BJ (cell line): Measurements from ENCODE around the gene IMPDH1. TPM values are rescaled to one million over a fixed set of nuclear protein-coding genes. Genes with fewer than 3 reads are reported as not detected.

Experiments
- CTCF ChIA-PET: fragments of 350-600 bp; formaldehyde crosslinking; extraction: SDS; loops from one replicate; lab custom pipeline; 2021; ENCODE audit warnings: antibody characterized with exemption, inconsistent platforms; lab: Yijun Ruan, JAX
- POLR2A ChIA-PET: fragments of 300-600 bp; sonication (Branson Sonifier 250); formaldehyde crosslinking; extraction: SDS; loops from one replicate; lab custom pipeline; 2021; ENCODE audit warnings: antibody characterized with exemption; lab: Charles Lee
- DNase-seq: peaks from one replicate; pipeline ENCODE4 v3.0.0-alpha.2; 2011; ENCODE audit warnings: low read depth
- H3K27me3 ChIP-seq: 2 replicates; pipeline ENCODE4 v1.6.0; 2011; ENCODE audit warnings: low read length; ENCODE audit not compliant: control insufficient read depth, insufficient read depth
- H3K36me3 ChIP-seq: 2 replicates; pipeline ENCODE4 v1.5.1; 2011; ENCODE audit warnings: low read length; ENCODE audit not compliant: control insufficient read depth, insufficient read depth
- H3K4me3 ChIP-seq: 2 replicates; pipeline ENCODE4 v1.5.1; 2011; ENCODE audit warnings: low read depth, mild to moderate bottlenecking, control low read depth, low read length
- polyA plus RNA-seq: library from polyadenylated mRNA; depleted of rRNA; stranded (reverse); fragments of >200 nt; gene quantifications from 2 replicates; pipeline ENCODE4 v1.2.3, GENCODE V29; 2011
- TF ChIP-seq, protein P1 (sequence below): IDR thresholded peaks from 2 replicates; pipeline ENCODE4 v1.5.1; 2011; ENCODE audit warnings: low read depth, mild to moderate bottlenecking, control low read depth, inconsistent platforms, low read length, moderate library complexity; ENCODE audit not compliant: insufficient read depth

Gene IMPDH1
- polyA plus RNA-seq, 1 experiment = 84.5 TPM

DNA sequence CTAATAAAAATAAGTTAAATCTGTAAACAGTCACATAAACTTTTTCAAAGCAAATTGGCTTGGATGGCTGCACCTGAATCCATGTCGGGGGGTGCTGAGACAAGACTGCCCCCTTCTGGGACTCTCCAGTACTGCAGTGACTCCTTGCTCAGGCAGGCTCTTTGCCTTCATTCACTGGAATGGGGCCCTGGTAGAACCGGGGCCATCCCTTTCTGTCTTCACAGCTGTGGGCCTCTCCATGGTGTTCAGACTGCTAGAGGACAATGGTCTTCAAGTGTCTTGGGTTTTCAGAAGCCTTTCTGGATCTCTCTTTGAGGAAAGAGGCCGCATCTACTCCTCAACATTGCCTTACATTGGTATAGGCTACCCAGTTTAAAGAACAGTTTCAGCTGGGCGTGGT is 16.1 kb upstream of the IMPDH1 start:
- POLR2A ChIA-PET = no interaction called here
- TF ChIP-seq, protein P1, sequence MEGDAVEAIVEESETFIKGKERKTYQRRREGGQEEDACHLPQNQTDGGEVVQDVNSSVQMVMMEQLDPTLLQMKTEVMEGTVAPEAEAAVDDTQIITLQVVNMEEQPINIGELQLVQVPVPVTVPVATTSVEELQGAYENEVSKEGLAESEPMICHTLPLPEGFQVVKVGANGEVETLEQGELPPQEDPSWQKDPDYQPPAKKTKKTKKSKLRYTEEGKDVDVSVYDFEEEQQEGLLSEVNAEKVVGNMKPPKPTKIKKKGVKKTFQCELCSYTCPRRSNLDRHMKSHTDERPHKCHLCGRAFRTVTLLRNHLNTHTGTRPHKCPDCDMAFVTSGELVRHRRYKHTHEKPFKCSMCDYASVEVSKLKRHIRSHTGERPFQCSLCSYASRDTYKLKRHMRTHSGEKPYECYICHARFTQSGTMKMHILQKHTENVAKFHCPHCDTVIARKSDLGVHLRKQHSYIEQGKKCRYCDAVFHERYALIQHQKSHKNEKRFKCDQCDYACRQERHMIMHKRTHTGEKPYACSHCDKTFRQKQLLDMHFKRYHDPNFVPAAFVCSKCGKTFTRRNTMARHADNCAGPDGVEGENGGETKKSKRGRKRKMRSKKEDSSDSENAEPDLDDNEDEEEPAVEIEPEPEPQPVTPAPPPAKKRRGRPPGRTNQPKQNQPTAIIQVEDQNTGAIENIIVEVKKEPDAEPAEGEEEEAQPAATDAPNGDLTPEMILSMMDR = peak; percentile 96
- Histone ChIP-seq H3K4me3 (no peak overlapping the region), H3K27me3 (no peaks in the 10 kb centered on the region), H3K36me3 (no peaks in the 10 kb centered on the region)
- CTCF ChIA-PET = interaction anchor here (0.7 to 9.2 kb wide), 22 partner anchors 8 to 457 kb away, joined by 3 to 227 read pairs (median 20); partner anchors contain the start of genes HILPDA, IMPDH1, METTL2B and RBM28
- no peak for DNase-seq

DNA sequence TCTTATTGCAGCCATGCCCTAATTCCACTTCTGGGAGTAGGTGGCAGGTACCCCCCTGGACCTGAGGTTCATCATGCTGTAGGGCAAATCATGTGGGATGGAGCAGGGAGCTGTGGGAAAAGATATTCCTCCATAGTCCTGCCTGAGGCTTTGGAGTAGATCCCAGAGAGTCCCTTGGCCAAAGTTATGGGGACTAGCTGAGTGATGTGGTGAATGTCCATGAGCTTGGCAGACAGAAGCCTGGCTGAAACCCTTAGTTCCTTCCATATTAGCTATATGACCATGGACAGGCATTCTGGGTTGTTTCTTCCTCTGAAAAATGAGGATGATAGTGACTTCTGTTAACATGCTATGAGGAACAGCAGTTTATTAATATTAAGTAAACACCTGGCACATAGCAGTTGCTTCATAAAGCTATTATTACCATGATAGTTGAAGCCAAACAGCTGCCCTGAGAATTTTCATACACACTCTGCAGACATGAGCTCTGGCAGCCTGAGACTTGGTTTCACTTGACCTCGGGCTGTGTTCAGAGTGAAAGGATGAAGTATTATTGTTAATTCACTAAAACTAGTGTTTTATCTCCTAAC is 15.0 kb upstream of the IMPDH1 start:
- POLR2A ChIA-PET = no interaction called here
- no peak for DNase-seq

DNA sequence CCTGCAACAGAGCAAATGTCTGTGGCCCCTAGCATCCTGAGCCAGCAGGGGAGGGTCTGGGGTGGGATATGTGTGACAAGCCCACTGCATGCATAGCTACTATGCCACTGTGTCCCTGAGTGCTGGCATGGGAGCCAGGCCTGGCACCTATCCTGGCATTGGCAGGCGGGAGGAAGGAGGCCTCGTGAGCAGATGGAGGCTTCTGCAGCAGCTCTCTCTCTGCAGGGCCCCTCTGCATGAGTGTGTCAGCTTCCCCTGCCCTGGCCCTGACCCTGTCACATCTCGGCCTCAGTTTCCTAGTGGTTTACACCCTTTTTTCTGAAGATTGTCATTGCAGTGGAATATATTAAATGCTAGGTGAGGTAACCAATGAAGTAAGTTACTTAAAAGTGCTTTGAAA is 13.1 kb upstream of the IMPDH1 start:
- H3K27me3 ChIP-seq = peaks cover 6% of the 10 kb centered on the region; the same call in 1 of the 2 replicates
- TF ChIP-seq, protein P1 = no peak
- no peaks in the 10 kb centered on the region for H3K36me3 ChIP-seq
- POLR2A ChIA-PET = no interaction called here
- CTCF ChIA-PET = interaction anchor here (2.5 to 9.2 kb wide), 7 partner anchors 14 to 460 kb away, joined by 13 to 227 read pairs (median 86); partner anchors contain the start of genes HILPDA and IMPDH1
- no peak for DNase-seq
- no peak overlapping the region for H3K4me3 ChIP-seq

More for the DNA sequence above, 15.0 kb upstream of the IMPDH1 start:
- TF ChIP-seq, protein P1 = no peak
- Histone ChIP-seq H3K27me3 (no peaks in the 10 kb centered on the region), H3K4me3 (no peak overlapping the region), H3K36me3 (no peaks in the 10 kb centered on the region)
- CTCF ChIA-PET = interaction anchor here (0.9 to 9.2 kb wide), 17 partner anchors 9 to 458 kb away, joined by 3 to 227 read pairs (median 40); partner anchors contain the start of genes HILPDA, IMPDH1, METTL2B and RBM28

DNA sequence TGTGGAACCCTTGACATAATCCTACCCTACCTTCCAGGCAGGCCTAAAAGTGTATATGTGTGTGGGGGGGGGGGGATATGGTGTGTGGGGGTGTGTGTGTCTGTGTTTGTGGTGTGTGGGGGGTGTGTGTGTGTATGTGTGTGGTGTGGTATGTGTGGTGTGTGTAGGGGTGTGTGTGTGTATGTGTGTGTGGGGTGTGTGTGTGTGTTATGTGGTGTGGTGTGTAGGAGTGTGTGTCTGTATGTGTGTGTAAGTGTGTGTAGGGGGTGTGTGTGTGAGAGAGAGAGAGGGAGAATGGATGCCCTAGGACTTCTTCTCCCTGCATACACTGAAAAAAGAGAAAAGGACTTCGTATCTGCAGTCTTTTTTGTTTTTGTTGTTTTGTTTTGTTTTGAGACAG is 12.3 kb upstream of the IMPDH1 start:
- Histone ChIP-seq H3K36me3 (no peaks in the 10 kb centered on the region), H3K4me3 (no peak overlapping the region), H3K27me3 (peaks cover 6% of the 10 kb centered on the region; the same call in 1 of the 2 replicates)
- TF ChIP-seq, protein P1 = no peak
- DNase-seq = no peak
- ChIA-PET POLR2A (no interaction called here), CTCF (interaction anchor here (0.6 to 9.2 kb wide), 6 partner anchors 17 to 73 kb away, joined by 3 to 227 read pairs (median 8); no protein-coding TSS in a partner anchor)

DNA sequence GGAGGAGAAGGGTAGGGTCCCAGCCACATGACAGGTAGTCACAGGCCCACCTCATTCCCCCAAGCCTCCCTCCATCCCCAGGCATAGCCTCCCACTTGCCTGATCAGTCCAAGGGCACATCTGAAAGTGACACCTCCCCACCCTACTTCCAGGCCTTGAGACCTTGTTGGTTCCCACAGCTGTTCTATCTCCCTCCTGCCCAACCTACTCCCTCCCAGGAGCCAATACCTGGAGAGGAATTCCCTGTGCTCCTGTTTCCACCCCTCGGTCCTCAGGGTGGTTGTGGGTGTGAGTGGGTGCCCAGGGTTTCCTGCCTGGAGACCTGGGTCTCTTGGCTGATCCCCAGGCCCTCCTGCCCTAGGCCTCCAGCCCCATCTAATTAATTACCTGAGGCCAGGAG is 11.6 kb upstream of the IMPDH1 start:
- Histone ChIP-seq H3K27me3 (peaks cover 10% of the 10 kb centered on the region), H3K4me3 (no peak overlapping the region), H3K36me3 (no peaks in the 10 kb centered on the region)
- TF ChIP-seq, protein P1 = no peak
- no peak for DNase-seq
- ChIA-PET POLR2A (no interaction called here), CTCF (interaction anchor here (0.6 to 6.8 kb wide), 5 partner anchors 17 to 72 kb away, joined by 3 to 67 read pairs (median 4); no protein-coding TSS in a partner anchor)
